GM23338 (cell line): ENCODE results near the gene NXN. TPM values are rescaled to one million over a fixed set of nuclear protein-coding genes. Genes with fewer than 3 reads are reported as not detected.
A peak's percentile ranks its signal among the peaks of the same experiment; 100 is the strongest.

Experiments used
- ATAC-seq: fragments of 200-7000 bp; cut with Tn5 transposase; 3 replicates; pipeline ENCODE4 v1.9.1; 2020
- DNase-seq: peaks from one replicate; pipeline ENCODE4 v3.0.0-alpha.2; 2015; ENCODE audit warnings: low spot score
- H2AFZ ChIP-seq: fragments of 200-600 bp; sonication (generic); 2 replicates; pipeline ENCODE4 v1.8.0; 2016; ENCODE audit warnings: antibody characterized with exemption, mild to moderate bottlenecking, moderate library complexity
- H3F3A ChIP-seq: fragments of 200-600 bp; sonication (generic); replicated peaks from 2 replicates; pipeline ENCODE4 v1.8.0; 2017; ENCODE audit warnings: antibody characterized with exemption, mixed run types, low read depth
- H3K27ac ChIP-seq: fragments of 200-600 bp; sonication (generic); 2 replicates; pipeline ENCODE4 v1.6.1; 2016; ENCODE audit warnings: low read depth
- H3K27me3 ChIP-seq: fragments of 200-600 bp; sonication (generic); 2 replicates; pipeline ENCODE4 v1.8.0; 2016; ENCODE audit warnings: mild to moderate bottlenecking, mixed run types, moderate library complexity; ENCODE audit not compliant: insufficient read depth
- H3K36me3 ChIP-seq: fragments of 200-600 bp; sonication (generic); 2 replicates; pipeline ENCODE4 v1.8.0; 2016; ENCODE audit warnings: mild to moderate bottlenecking; ENCODE audit not compliant: insufficient read depth
- H3K4me1 ChIP-seq: fragments of 200-600 bp; sonication (generic); 2 replicates; pipeline ENCODE4 v1.8.0; 2016; ENCODE audit warnings: mild to moderate bottlenecking, moderate library complexity; ENCODE audit not compliant: insufficient read depth
- H3K4me2 ChIP-seq: fragments of 200-600 bp; sonication (generic); 2 replicates; pipeline ENCODE4 v1.7.1; 2017; ENCODE audit warnings: mixed run types
- H3K4me3 ChIP-seq: fragments of 200-600 bp; sonication (generic); 2 replicates; pipeline ENCODE4 v1.6.1; 2016; ENCODE audit warnings: mixed run types
- H3K79me2 ChIP-seq: fragments of 200-600 bp; sonication (generic); replicated peaks from 2 replicates; pipeline ENCODE4 v1.8.0; 2017; ENCODE audit warnings: mild to moderate bottlenecking; ENCODE audit not compliant: insufficient read depth
- H3K9me2 ChIP-seq: fragments of 200-600 bp; sonication (generic); 2 replicates; pipeline ENCODE4 v1.8.0; 2017; ENCODE audit not compliant: insufficient read depth
- H4K20me1 ChIP-seq: fragments of 200-600 bp; sonication (generic); replicated peaks from 2 replicates; pipeline ENCODE4 v1.8.0; 2017; ENCODE audit warnings: mild to moderate bottlenecking; ENCODE audit not compliant: insufficient read depth
- H3K27ac Mint-ChIP-seq: 2 replicates; pipeline ENCODE4 v1.8.0; 2020; ENCODE audit warnings: inconsistent platforms, mild to moderate bottlenecking, moderate library complexity, mixed read lengths
- H3K27me3 Mint-ChIP-seq: 3 replicates; pipeline ENCODE4 v1.8.0; 2022; ENCODE audit warnings: low read depth, mild to moderate bottlenecking, moderate library complexity, mixed read lengths, inconsistent platforms; ENCODE audit not compliant: insufficient read depth, poor library complexity
- H3K36me3 Mint-ChIP-seq: 3 replicates; pipeline ENCODE4 v1.8.0; 2021; ENCODE audit warnings: low read depth, mild to moderate bottlenecking, inconsistent platforms, moderate library complexity, mixed read lengths
- H3K4me1 Mint-ChIP-seq: 3 replicates; pipeline ENCODE4 v1.8.0; 2020; ENCODE audit warnings: mild to moderate bottlenecking, inconsistent platforms, mixed read lengths
- H3K4me3 Mint-ChIP-seq: 3 replicates; pipeline ENCODE4 v1.8.0; 2021; ENCODE audit warnings: moderate library complexity, mild to moderate bottlenecking, inconsistent platforms, mixed read lengths
- H3K9me3 Mint-ChIP-seq: 3 replicates; pipeline ENCODE4 v1.8.0; 2020; ENCODE audit warnings: moderate library complexity, mild to moderate bottlenecking, inconsistent platforms, mixed read lengths
- CREB1 ChIP-seq: fragments of 250-450 bp; sonication (Bioruptor Pico); IDR thresholded peaks from 2 replicates; pipeline ENCODE4 v1.5.0; 2020; ENCODE audit warnings: low read depth, mild to moderate bottlenecking, moderate library complexity
- CTCF ChIP-seq, 2 experiments: fragments of 200-600 bp in 1 of 2; sonication (generic) in 1 of 2; conservative IDR thresholded peaks; 2 replicates each; pipeline versions ENCODE4 v1.5.1 to v1.6.1; 2016 to 2017; ENCODE audit warnings: antibody characterized with exemption in 2 of 2, low read depth in 2 of 2, mild to moderate bottlenecking in 2 of 2, moderate library complexity in 1 of 2
- ETS1 ChIP-seq: IDR thresholded peaks from 2 replicates; pipeline ENCODE4 v1.6.1; 2016; ENCODE audit warnings: antibody characterized with exemption
- EZH2 ChIP-seq: fragments of 200-600 bp; sonication (generic); IDR thresholded peaks from one replicate; pipeline ENCODE4 v1.8.0; 2017; ENCODE audit warnings: antibody characterized with exemption, mild to moderate bottlenecking, low read depth; ENCODE audit not compliant: unreplicated experiment
- EZH2phosphoT487 ChIP-seq: fragments of 200-600 bp; sonication (generic); IDR thresholded peaks from one replicate; pipeline ENCODE4 v1.8.1; 2018; ENCODE audit warnings: antibody characterized with exemption; ENCODE audit not compliant: unreplicated experiment
- JUNB ChIP-seq: IDR thresholded peaks from one replicate; pipeline ENCODE4 v1.6.1; 2016; ENCODE audit warnings: antibody characterized with exemption; ENCODE audit not compliant: unreplicated experiment
- NANOG ChIP-seq: IDR thresholded peaks from 2 replicates; pipeline ENCODE4 v1.6.1; 2016; ENCODE audit warnings: antibody characterized with exemption, borderline replicate concordance
- POLR2AphosphoS5 ChIP-seq: IDR thresholded peaks from 2 replicates; pipeline ENCODE4 v1.6.1; 2016; ENCODE audit warnings: antibody characterized with exemption, low read depth
- REST ChIP-seq: IDR thresholded peaks from one replicate; pipeline ENCODE4 v1.6.1; 2018; ENCODE audit warnings: antibody characterized with exemption; ENCODE audit not compliant: unreplicated experiment
- STAT1 ChIP-seq: IDR thresholded peaks from one replicate; pipeline ENCODE4 v1.6.1; 2016; ENCODE audit warnings: antibody characterized with exemption; ENCODE audit not compliant: unreplicated experiment
- ZNF114 ChIP-seq: fragments of 250-450 bp; sonication (Bioruptor Pico); IDR thresholded peaks from 2 replicates; pipeline ENCODE4 v1.5.0; 2020; ENCODE audit warnings: mild to moderate bottlenecking, moderate library complexity
- ZNF331 ChIP-seq: fragments of 250-450 bp; sonication (Bioruptor Pico); IDR thresholded peaks from 2 replicates; pipeline ENCODE4 v1.5.0; 2020; ENCODE audit warnings: low read depth, mild to moderate bottlenecking, moderate library complexity
- ZNF462 ChIP-seq: fragments of 250-450 bp; sonication (Bioruptor Pico); IDR thresholded peaks from 2 replicates; pipeline ENCODE4 v1.5.0; 2020; ENCODE audit warnings: mild to moderate bottlenecking, moderate library complexity
- polyA plus RNA-seq: library from polyadenylated mRNA; unstranded; fragments of >200 nt; fragmentation: Nextera tagmentation; extraction: Ambion mirVana; gene quantifications from 2 replicates; pipeline ENCODE4 v1.2.1, GENCODE V29; 2016
- total RNA-seq: library from RNA; depleted of rRNA; stranded (reverse); fragments of >200 nt; shearing (Covaris generic); gene quantifications from 2 replicates; pipeline ENCODE4 v1.2.3, GENCODE V29; 2014

NXN gene
- total and polyA plus RNA-seq, 2 experiments from 2014 or later = 31.8 to 105 TPM

GRCh38 chr17:881778-882177 lies 97.8 kb downstream of the NXN start:
- Histone ChIP-seq H4K20me1 (peaks cover 14% of the 10 kb centered on the region), H3K4me2 (no peak overlapping the region), H3K4me1 (peaks cover 47% of the 10 kb centered on the region), H3K4me3 (no peak overlapping the region), H3K27me3 (no peaks in the 10 kb centered on the region), H3F3A (0 out of 2 replicates have a peak, but pooled peaks cover 5% of the 10 kb centered on the region), H3K36me3 (no peaks in the 10 kb centered on the region), H3K79me2 (peaks cover 75% of the 10 kb centered on the region), H3K9me2 (no peaks in the 10 kb centered on the region), H2AFZ (no peak overlapping the region), H3K27ac (peak overlapping the region; percentile 84; the same call in 1 of the 2 replicates)
- TF ChIP-seq ETS1 (no peak), JUNB (no peak), CTCF (conservative IDR thresholded peaks at IDR 0.05; ENCODE audit: low read depth in 2 of 2) (no peak), EZH2phosphoT487 (no peak), ZNF114 (CRISPR knock-in tag) (no peak), ZNF462 (CRISPR knock-in tag) (no peak), NANOG (no peak), CREB1 (CRISPR knock-in tag) (no peak), ZNF331 (CRISPR knock-in tag) (no peak), STAT1 (no peak), REST (no peak), EZH2 (no peak), POLR2AphosphoS5 (no peak)
- peaks cover 8% of the 10 kb centered on the region for H3K27me3 Mint-ChIP-seq
- no peaks in the 10 kb centered on the region; the same call in 2 of the 3 replicates for H3K9me3 Mint-ChIP-seq
- DNase-seq (no peak), ATAC-seq (no peak)
- peaks cover 3% of the 10 kb centered on the region; the same call in 1 of the 3 replicates for H3K36me3 Mint-ChIP-seq
- peaks cover 53% of the 10 kb centered on the region for H3K4me1 Mint-ChIP-seq
- H3K4me3 Mint-ChIP-seq = no peak overlapping the region
- no peak overlapping the region for H3K27ac Mint-ChIP-seq
